ENCODE data around the gene ZDHHC1. TPM values are rescaled to one million over a fixed set of nuclear protein-coding genes. Genes with fewer than 3 reads are reported as not detected.
"Not testable (repeated sequence)": the region's sequence is repeated elsewhere in the genome, so short reads cannot be mapped to it uniquely, and the experiment has no call there.

Gene ZDHHC1
- total and polyA plus RNA-seq, 2 of the 13 experiments (the other 11 are each of a cell fraction or from before 2014, with no cell fraction given): 0.51 to 1.1 TPM

GRCh38 chr16:67359540-67360269 is 56.6 kb downstream of the ZDHHC1 start (continued):
- TF ChIP-seq, protein P1, sequence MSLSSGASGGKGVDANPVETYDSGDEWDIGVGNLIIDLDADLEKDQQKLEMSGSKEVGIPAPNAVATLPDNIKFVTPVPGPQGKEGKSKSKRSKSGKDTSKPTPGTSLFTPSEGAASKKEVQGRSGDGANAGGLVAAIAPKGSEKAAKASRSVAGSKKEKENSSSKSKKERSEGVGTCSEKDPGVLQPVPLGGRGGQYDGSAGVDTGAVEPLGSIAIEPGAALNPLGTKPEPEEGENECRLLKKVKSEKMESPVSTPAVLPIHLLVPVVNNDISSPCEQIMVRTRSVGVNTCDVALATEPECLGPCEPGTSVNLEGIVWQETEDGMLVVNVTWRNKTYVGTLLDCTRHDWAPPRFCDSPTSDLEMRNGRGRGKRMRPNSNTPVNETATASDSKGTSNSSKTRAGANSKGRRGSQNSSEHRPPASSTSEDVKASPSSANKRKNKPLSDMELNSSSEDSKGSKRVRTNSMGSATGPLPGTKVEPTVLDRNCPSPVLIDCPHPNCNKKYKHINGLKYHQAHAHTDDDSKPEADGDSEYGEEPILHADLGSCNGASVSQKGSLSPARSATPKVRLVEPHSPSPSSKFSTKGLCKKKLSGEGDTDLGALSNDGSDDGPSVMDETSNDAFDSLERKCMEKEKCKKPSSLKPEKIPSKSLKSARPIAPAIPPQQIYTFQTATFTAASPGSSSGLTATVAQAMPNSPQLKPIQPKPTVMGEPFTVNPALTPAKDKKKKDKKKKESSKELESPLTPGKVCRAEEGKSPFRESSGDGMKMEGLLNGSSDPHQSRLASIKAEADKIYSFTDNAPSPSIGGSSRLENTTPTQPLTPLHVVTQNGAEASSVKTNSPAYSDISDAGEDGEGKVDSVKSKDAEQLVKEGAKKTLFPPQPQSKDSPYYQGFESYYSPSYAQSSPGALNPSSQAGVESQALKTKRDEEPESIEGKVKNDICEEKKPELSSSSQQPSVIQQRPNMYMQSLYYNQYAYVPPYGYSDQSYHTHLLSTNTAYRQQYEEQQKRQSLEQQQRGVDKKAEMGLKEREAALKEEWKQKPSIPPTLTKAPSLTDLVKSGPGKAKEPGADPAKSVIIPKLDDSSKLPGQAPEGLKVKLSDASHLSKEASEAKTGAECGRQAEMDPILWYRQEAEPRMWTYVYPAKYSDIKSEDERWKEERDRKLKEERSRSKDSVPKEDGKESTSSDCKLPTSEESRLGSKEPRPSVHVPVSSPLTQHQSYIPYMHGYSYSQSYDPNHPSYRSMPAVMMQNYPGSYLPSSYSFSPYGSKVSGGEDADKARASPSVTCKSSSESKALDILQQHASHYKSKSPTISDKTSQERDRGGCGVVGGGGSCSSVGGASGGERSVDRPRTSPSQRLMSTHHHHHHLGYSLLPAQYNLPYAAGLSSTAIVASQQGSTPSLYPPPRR (CRISPR knock-in tag; IDR thresholded peaks at IDR 0.05; ENCODE audit: borderline replicate concordance): peak; percentile 12; the same call in 1 of the 2 replicates
- peak; percentile 26; the same call in 1 of the 2 replicates for TF ChIP-seq ZNF772 (CRISPR knock-in tag; IDR thresholded peaks at IDR 0.05)
- TF ChIP-seq EP300 (IDR thresholded peaks at IDR 0.05; ENCODE audit: low read depth in 2 of 2, low read length in 2 of 2): peak in 1 of 2 experiments; percentile 25; a peak in 1 of 4 replicates
- TF ChIP-seq EP300 (CRISPR knock-in tag; IDR thresholded peaks at IDR 0.05; ENCODE audit: borderline replicate concordance); SOX6 (IDR thresholded peaks at IDR 0.05): not testable (repeated sequence)
- TF ChIP-seq, protein P2, sequence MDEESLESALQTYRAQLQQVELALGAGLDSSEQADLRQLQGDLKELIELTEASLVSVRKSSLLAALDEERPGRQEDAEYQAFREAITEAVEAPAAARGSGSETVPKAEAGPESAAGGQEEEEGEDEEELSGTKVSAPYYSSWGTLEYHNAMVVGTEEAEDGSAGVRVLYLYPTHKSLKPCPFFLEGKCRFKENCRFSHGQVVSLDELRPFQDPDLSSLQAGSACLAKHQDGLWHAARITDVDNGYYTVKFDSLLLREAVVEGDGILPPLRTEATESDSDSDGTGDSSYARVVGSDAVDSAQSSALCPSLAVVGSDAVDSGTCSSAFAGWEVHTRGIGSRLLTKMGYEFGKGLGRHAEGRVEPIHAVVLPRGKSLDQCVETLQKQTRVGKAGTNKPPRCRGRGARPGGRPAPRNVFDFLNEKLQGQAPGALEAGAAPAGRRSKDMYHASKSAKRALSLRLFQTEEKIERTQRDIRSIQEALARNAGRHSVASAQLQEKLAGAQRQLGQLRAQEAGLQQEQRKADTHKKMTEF (CRISPR knock-in tag; IDR thresholded peaks at IDR 0.05): peak; percentile 34; the same call in 1 of the 2 replicates
- TF ChIP-seq, protein P3, sequence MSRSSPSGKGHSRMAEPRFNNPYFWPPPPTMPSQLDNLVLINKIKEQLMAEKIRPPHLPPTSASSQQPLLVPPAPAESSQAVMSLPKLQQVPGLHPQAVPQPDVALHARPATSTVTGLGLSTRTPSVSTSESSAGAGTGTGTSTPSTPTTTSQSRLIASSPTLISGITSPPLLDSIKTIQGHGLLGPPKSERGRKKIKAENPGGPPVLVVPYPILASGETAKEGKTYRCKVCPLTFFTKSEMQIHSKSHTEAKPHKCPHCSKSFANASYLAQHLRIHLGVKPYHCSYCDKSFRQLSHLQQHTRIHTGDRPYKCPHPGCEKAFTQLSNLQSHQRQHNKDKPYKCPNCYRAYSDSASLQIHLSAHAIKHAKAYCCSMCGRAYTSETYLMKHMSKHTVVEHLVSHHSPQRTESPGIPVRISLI (CRISPR knock-in tag; IDR thresholded peaks at IDR 0.05; ENCODE audit: borderline replicate concordance): peak; percentile 91
- TF ChIP-seq THRA (CRISPR knock-in tag; IDR thresholded peaks at IDR 0.05; ENCODE audit: borderline replicate concordance): peak; percentile 35; the same call in 1 of the 2 replicates
- peak; percentile 26; the same call in 1 of the 2 replicates for TF ChIP-seq CEBPB (IDR thresholded peaks at IDR 0.05; ENCODE audit: borderline replicate concordance, low read depth, low read length)
- 0 out of 2 replicates have a peak, but pooled peaks have one; percentile 29 for TF ChIP-seq ZNF792 (CRISPR knock-in tag; IDR thresholded peaks at IDR 0.05)
- 0 out of 2 replicates have a peak, but pooled peaks have one; percentile 26 for TF ChIP-seq FOSL2 (CRISPR knock-in tag; IDR thresholded peaks at IDR 0.05)
- TF ChIP-seq HDAC2 (CRISPR knock-in tag; IDR thresholded peaks at IDR 0.05): peak; percentile 45; the same call in 1 of the 2 replicates
- 0 out of 2 replicates have a peak, but pooled peaks have one; percentile 30 for TF ChIP-seq POGZ (CRISPR knock-in tag; IDR thresholded peaks at IDR 0.05)
- peak; percentile 87; the same call in 1 of the 2 replicates for TF ChIP-seq ZNF460 (CRISPR knock-in tag; IDR thresholded peaks at IDR 0.05; ENCODE audit: borderline replicate concordance)
- TF ChIP-seq KDM1A (CRISPR knock-in tag; IDR thresholded peaks at IDR 0.05): peak; percentile 71; the same call in 1 of the 2 replicates
- TF ChIP-seq SOX6 (CRISPR knock-in tag; IDR thresholded peaks at IDR 0.05): 0 out of 2 replicates have a peak, but pooled peaks have one; percentile 25

Data from HepG2 (cell line).